Dendritic cell treated with granulocyte-macrophage colony-stimulating factor and Interleukin-4, amounts not matched to agents 40 ng/mL and 50 ng/mL, for 4 days (primary cell): Measurements from ENCODE around the gene RRM2.

Source experiments
- H3K27ac Mint-ChIP-seq: one replicate; pipeline ENCODE4 v1.8.0; 2022; ENCODE audit warnings: mild to moderate bottlenecking, mixed read lengths
- H3K27me3 Mint-ChIP-seq: one replicate; pipeline ENCODE4 v1.8.0; 2022; ENCODE audit warnings: mild to moderate bottlenecking, mixed read lengths
- H3K36me3 Mint-ChIP-seq: one replicate; pipeline ENCODE4 v1.8.0; 2022; ENCODE audit warnings: low read depth, mixed read lengths
- H3K4me1 Mint-ChIP-seq: one replicate; pipeline ENCODE4 v1.8.0; 2022; ENCODE audit warnings: low read depth, mixed read lengths
- H3K4me3 Mint-ChIP-seq: one replicate; pipeline ENCODE4 v1.8.0; 2022; ENCODE audit warnings: mild to moderate bottlenecking, moderate library complexity, mixed read lengths
- H3K9me3 Mint-ChIP-seq: one replicate; pipeline ENCODE4 v1.8.0; 2022; ENCODE audit warnings: mixed read lengths
- intact Hi-C: fragments of 100-400 bp; cut with micrococcal nuclease; formaldehyde crosslinking; loops from one replicate; pipeline ENCODE4 v1.15.0; 2022

Gene RRM2

GRCh38 chr2:10129490-10129889 lies 7.0 kb downstream of the RRM2 start:
- Mint-ChIP-seq H3K36me3 (no peaks in the 10 kb centered on the region), H3K9me3 (no peaks in the 10 kb centered on the region), H3K27ac (no peak overlapping the region), H3K4me3 (no peak overlapping the region), H3K27me3 (no peaks in the 10 kb centered on the region), H3K4me1 (peaks cover 23% of the 10 kb centered on the region)
- intact Hi-C loops, result loop anchor here (10.0 kb wide), 1 partner anchor 685 kb away; the partner anchor contains the start of gene PDIA6

DNA sequence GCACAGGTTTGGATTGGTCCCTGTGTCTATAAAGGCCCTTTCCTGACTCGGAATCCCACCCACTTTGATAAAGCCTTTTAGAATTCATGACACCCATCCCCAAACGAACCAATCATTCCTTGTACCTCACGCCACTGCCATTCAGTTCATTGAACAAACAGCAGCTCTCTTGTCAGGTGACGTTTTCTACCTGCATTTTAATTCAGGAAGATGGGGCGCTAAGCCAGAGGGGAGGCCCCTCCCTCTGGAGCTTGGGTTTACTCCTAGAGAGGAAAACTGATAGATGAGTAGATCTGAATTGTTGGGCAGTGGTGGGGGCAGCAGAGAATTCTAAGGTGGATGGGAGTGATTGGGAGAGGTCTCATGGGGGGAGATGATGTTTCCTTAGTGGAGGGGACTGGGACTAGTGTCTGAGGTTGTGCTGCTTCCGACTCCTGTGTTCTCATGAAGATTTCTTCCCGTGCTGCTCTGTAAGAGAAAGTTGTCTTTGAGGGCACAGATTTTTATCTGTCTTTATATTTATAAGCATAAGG lies 9.6 kb downstream of the RRM2 start:
- Mint-ChIP-seq H3K36me3 (no peaks in the 10 kb centered on the region), H3K4me1 (peaks cover 17% of the 10 kb centered on the region), H3K27me3 (no peaks in the 10 kb centered on the region), H3K4me3 (no peak overlapping the region), H3K27ac (no peak overlapping the region), H3K9me3 (no peaks in the 10 kb centered on the region)
- intact Hi-C loops, result no loop called here

DNA sequence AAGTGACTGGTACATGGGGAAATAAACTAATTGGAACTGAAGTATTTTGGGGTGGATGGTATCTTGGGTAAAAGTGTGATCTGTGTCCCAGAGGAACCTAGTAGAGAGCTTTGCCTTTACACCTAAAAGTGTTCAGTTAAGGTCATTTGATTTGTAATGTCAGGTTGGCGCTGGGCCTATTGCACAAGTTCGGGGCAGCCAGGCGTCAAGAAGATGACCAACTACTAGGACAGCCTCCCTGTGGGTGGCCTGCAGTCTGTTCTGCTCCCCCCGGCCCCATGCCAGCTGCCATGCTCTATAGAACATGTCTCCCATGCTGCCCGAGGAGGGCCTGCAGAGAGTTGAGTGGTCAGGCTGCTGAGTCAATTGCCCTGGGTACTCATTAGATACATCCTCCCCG lies 10.1 kb downstream of the RRM2 start:
- Mint-ChIP-seq H3K27me3 (no peaks in the 10 kb centered on the region), H3K36me3 (no peaks in the 10 kb centered on the region), H3K9me3 (no peaks in the 10 kb centered on the region), H3K4me1 (peaks cover 17% of the 10 kb centered on the region), H3K4me3 (no peak overlapping the region), H3K27ac (no peak overlapping the region)
- intact Hi-C loops, result no loop called here

DNA sequence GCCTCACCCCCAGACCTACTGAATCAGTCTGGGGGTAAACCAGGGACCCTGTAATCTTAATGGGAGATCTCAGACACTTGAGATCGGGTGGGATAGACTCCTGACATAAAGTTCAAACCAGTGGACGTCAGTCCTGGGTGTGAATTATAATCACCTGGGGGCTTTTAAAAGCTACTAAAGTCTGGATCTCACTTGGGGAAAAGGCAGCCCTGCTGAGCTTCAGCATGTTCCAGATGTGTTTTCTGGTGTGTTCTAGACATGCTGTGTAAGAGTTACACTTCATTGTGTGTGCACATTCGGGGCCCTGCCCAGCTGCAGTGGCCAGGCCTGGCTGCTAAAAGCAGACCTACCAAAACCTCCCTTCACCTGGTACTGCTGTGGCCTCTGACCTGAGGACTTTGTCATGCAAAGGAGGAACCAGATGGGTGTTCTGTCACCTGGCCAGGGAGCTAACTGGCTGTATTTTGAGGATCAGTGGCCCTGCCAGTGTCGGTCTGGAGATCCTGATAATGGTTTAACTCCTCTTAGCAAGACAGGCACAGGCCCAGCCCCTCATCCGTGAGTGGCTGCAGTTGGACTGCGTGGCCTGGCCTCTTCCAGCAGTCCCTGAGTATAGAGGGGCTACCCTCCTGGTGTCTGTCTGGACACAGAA lies 10.6 kb downstream of the RRM2 start:
- H3K4me1 Mint-ChIP-seq, result peaks cover 15% of the 10 kb centered on the region
- H3K36me3 Mint-ChIP-seq, result no peaks in the 10 kb centered on the region
- H3K9me3 Mint-ChIP-seq, result no peaks in the 10 kb centered on the region
- no peaks in the 10 kb centered on the region for H3K27me3 Mint-ChIP-seq
- H3K4me3 Mint-ChIP-seq, result no peak overlapping the region
- H3K27ac Mint-ChIP-seq, result no peak overlapping the region
- intact Hi-C loops, result no loop called here

GRCh38 chr2:10135296-10136089 lies 13.0 kb downstream of the RRM2 start:
- Mint-ChIP-seq H3K9me3 (no peaks in the 10 kb centered on the region), H3K4me3 (no peak overlapping the region), H3K36me3 (no peaks in the 10 kb centered on the region), H3K27me3 (no peaks in the 10 kb centered on the region), H3K27ac (no peak overlapping the region), H3K4me1 (peaks cover 7% of the 10 kb centered on the region)
- intact Hi-C loops, result no loop called here

DNA sequence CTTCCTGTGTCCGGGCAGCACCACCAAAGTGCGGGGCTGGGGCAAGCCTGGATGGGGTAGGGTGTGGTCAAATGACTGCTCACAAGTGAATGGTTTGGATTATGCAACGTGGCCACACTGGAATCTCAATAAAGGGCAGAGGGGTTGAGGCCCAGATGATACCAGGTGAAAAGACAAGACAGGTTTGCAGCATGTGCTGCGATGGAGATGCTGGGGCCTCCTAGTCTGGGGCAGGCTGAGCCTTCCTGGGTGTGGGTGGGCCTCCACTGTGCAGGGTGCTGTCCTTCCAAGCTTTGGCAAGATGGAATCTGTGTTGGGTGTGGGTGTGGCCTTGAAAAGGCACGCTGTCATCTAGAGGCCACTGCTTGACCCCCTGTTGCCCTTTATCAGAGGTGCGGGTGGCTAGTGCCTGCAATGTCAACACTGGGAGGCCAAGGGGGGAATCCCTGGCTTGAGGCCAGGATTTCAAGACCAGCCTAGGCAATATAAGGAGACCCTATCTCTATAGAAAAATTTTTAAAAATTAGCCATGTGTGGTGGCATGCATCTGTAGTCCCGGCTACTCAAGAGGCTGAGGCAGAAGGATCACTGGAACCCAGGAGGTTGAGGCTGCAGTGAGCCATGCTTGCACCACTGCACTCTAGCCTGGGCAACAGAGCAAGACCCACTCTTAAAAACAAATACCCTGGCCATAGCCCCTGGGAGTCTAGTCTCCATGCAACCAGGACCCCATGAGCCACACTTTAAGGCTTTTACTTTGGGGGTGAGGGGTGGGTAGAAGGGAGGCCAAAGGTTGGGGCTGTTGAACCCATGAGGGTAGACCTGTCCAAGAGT lies 13.8 kb downstream of the RRM2 start:
- H3K9me3 Mint-ChIP-seq, result no peaks in the 10 kb centered on the region
- no peaks in the 10 kb centered on the region for H3K36me3 Mint-ChIP-seq
- peaks cover 7% of the 10 kb centered on the region for H3K4me1 Mint-ChIP-seq
- H3K27me3 Mint-ChIP-seq, result no peaks in the 10 kb centered on the region
- H3K27ac Mint-ChIP-seq, result no peak overlapping the region
- no peak overlapping the region for H3K4me3 Mint-ChIP-seq
- intact Hi-C loops, result no loop called here

DNA sequence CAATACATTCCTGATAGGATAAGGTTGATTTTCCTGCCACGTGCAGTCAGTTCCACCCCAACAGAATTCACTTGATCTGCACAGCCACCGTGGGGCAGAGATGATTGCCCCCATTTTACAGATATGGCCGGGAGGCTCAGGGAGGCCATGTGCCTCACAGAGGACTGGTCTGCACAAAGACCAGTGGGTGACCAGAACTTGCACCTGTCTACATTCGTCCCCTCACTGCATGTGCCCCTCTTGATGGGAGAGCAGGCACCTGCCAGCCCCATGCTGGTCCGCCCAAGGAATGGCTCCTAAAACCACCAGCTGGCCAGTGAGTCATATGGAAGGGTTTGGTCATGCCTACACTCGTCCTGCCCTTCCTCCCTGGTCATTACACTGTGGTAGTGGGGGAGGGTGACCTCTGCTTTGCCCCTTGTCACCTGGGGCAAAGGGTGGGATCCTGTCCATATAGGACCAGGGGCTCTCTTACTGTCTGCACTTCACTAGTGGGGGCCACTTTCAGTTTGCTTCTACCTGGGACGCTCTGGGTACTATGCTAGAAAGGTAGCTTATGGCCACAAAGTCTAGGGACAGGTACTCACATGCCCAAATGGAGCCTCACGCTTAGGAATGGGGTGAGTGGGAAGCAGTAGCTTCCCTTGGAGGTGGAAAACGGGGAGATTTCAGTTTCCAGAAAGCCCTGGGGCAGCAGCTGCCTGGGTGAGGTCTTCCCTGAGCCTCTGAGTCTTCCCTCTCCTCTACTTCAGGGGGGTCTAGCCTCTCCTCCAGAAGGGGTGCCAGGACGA lies 14.7 kb downstream of the RRM2 start:
- H3K4me3 Mint-ChIP-seq, result no peak overlapping the region

GRCh38 chr2:10139536-10139935 lies 17.0 kb downstream of the RRM2 start:
- no peaks in the 10 kb centered on the region for H3K36me3 Mint-ChIP-seq
- H3K4me1 Mint-ChIP-seq, result peaks cover 7% of the 10 kb centered on the region
- intact Hi-C loops, result no loop called here
- no peak overlapping the region for H3K27ac Mint-ChIP-seq
- no peaks in the 10 kb centered on the region for H3K27me3 Mint-ChIP-seq
- no peak overlapping the region for H3K4me3 Mint-ChIP-seq
- H3K9me3 Mint-ChIP-seq, result no peaks in the 10 kb centered on the region

More for the DNA sequence above, 14.7 kb downstream of the RRM2 start:
- peaks cover 7% of the 10 kb centered on the region for H3K4me1 Mint-ChIP-seq
- no peaks in the 10 kb centered on the region for H3K9me3 Mint-ChIP-seq
- intact Hi-C loops, result no loop called here
- no peak overlapping the region for H3K27ac Mint-ChIP-seq
- H3K27me3 Mint-ChIP-seq, result no peaks in the 10 kb centered on the region
- H3K36me3 Mint-ChIP-seq, result no peaks in the 10 kb centered on the region

- no peak overlapping the region for H3K27ac Mint-ChIP-seq
- no peaks in the 10 kb centered on the region for H3K9me3 Mint-ChIP-seq
- intact Hi-C loops, result no loop called here
- H3K27me3 Mint-ChIP-seq, result no peaks in the 10 kb centered on the region
- no peaks in the 10 kb centered on the region for H3K36me3 Mint-ChIP-seq
- H3K4me1 Mint-ChIP-seq, result peaks cover 4% of the 10 kb centered on the region
- no peak overlapping the region for H3K4me3 Mint-ChIP-seq
Observed at GRCh38 chr2:10140841-10141610, 18.5 kb downstream of the RRM2 start.

DNA sequence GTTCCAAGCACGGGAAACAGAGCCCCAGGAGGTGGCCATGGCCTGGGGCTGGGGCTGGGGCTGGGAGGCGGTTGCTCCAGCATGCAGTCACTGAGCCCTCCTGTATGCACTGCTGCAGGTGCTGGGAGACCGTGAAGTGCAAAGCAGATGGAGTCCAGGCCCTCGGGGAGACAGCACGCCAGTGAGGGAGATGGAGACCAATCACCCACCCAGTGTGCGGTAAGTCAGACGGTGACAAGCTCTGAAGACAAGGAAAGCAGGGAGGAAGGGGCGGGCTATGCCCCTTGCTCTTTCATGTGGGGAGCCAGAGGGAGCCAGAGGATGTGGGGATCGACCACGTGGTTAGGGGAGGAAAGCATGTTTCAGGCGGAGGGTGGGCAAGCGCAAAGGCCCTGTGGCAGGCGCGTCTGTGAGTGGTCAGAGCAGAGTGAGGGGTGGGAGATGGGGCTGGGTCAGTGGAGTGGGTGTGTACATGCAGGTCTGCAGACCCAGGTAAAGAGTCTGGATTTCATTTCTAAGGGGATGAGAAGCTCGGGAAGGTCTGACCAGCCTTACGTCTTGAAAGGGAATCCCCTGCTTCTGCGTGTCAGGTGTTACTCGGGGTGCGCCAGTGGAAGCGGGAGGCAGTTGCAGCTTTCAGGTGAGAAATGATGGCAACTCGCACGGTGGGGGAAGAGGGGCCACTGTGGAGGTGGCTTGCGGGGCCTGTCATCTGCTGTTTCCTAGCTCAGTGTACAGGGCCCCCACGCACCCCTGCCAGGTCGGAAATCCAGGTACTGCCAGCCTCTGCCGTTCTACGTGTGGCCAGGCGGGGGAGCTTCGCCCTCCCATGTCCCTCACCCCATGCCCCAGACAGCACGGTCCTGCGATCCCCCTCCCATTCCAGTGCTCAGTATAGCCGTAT lies 19.4 kb downstream of the RRM2 start:
- Mint-ChIP-seq H3K27me3 (no peaks in the 10 kb centered on the region), H3K4me1 (no peaks in the 10 kb centered on the region), H3K36me3 (no peaks in the 10 kb centered on the region), H3K27ac (no peak overlapping the region), H3K9me3 (no peaks in the 10 kb centered on the region), H3K4me3 (no peak overlapping the region)
- intact Hi-C loops, result no loop called here

GRCh38 chr2:10142640-10142965 lies 20.1 kb downstream of the RRM2 start:
- no peak overlapping the region for H3K4me3 Mint-ChIP-seq
- H3K27me3 Mint-ChIP-seq, result no peaks in the 10 kb centered on the region
- no peaks in the 10 kb centered on the region for H3K36me3 Mint-ChIP-seq
- H3K9me3 Mint-ChIP-seq, result no peaks in the 10 kb centered on the region
- intact Hi-C loops, result no loop called here
- H3K4me1 Mint-ChIP-seq, result no peaks in the 10 kb centered on the region
- no peak overlapping the region for H3K27ac Mint-ChIP-seq

GRCh38 chr2:10144771-10145518 lies 22.4 kb downstream of the RRM2 start:
- no peaks in the 10 kb centered on the region for H3K36me3 Mint-ChIP-seq
- H3K27me3 Mint-ChIP-seq, result no peaks in the 10 kb centered on the region
- H3K4me3 Mint-ChIP-seq, result no peak overlapping the region
- no peaks in the 10 kb centered on the region for H3K9me3 Mint-ChIP-seq
- H3K27ac Mint-ChIP-seq, result no peak overlapping the region
- intact Hi-C loops, result no loop called here
- H3K4me1 Mint-ChIP-seq, result no peaks in the 10 kb centered on the region
